Embryonic facial prominence (tissue), 1 donor: ENCODE results near the gene FUT6.
"Not testable (repeated sequence)": the region's sequence is repeated elsewhere in the genome, so short reads cannot be mapped to it uniquely, and the experiment has no call there.

ENCODE experiments used
- DNase-seq: peaks from one replicate; pipeline ENCODE4 v3.0.0-alpha.2; 2016; ENCODE audit errors: extremely low spot score

FUT6 gene, protein sequence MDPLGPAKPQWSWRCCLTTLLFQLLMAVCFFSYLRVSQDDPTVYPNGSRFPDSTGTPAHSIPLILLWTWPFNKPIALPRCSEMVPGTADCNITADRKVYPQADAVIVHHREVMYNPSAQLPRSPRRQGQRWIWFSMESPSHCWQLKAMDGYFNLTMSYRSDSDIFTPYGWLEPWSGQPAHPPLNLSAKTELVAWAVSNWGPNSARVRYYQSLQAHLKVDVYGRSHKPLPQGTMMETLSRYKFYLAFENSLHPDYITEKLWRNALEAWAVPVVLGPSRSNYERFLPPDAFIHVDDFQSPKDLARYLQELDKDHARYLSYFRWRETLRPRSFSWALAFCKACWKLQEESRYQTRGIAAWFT

DNA sequence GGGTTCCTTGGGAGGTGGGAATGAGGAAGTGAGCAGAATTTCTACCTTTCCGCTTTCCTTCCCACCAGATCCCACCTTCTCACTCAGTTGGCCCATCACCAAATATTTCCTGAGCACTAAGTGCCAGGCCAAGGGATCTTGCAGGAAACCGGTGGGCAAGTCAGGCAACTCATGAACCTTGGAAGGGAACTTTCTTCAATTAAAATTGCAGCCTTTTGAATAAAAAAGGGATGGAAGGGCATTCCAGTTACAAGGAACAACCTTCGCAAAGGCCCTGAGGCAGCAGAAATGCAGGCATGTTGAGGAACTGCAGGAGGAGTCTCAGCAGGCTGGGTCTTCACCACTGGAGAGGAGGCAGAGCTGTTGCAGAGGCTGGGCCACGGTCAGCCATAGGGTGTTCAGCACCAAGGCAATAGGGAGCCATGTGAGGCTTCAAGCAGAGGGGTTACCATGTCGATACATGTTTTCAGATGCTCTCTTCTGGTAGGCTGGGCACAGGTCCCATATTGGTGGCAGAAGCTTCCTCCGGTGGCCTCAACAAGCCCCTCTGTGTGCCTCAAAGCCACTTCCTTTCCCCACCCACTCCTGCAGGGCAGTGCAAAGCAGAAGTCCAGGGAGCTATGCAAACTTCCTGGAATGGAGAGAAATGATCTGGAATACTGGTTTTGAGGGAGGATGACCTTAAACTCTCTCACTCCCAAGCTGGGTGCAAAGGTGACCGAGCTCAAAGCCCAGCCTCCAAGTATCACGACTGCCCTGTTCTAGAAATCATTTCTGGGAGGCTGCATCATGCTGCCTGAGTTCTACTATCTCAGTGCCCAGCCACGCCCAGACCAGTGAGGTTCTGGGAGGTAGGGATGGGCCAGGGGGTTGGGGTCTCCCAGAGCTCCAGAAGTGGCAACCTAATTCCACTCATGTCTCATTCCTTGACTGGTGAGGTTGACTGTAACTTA lies at the start of gene FUT6:
FUT6 (minus strand) TSS at position 638 of the 953 bp plus-strand sequence. CDS start 7,135 bp downstream, outside the sequence.
- no peak for DNase-seq

DNA sequence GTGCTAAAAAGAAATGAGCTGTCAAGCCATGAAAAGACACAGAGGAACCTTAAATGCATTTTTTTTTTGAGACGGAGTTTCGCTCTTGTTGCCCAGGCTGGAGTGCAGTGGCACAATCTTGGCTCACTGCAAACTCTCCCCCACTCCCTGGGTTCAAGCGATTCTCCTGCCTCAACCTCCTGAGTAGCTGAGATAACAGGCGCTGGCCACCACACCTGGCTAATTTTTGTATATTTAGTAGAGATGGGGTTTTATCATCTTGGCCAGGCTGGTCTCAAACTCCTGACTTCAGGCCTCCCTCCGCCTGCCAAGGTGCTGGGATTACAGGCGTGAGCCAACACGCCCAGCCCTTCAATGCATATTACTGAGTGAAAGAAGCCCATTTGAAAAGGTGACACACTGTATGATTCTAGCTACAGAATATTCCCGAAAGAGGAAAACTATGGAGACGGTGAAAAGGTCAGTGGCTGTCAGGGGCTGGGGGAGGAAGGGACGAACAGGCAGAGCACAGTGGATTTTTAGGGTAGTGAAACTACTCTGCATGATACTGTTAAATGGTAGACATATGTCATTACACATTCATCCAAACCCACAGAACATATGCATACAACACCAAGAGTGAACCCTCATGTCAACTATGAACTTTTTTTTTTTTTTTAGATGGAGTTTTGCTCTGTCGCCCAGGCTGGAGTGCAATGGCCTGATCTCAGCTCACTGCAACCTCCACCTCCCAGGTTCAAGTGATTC lies 44.7 kb upstream of the FUT6 start:
- DNase-seq: not testable (repeated sequence)

DNA sequence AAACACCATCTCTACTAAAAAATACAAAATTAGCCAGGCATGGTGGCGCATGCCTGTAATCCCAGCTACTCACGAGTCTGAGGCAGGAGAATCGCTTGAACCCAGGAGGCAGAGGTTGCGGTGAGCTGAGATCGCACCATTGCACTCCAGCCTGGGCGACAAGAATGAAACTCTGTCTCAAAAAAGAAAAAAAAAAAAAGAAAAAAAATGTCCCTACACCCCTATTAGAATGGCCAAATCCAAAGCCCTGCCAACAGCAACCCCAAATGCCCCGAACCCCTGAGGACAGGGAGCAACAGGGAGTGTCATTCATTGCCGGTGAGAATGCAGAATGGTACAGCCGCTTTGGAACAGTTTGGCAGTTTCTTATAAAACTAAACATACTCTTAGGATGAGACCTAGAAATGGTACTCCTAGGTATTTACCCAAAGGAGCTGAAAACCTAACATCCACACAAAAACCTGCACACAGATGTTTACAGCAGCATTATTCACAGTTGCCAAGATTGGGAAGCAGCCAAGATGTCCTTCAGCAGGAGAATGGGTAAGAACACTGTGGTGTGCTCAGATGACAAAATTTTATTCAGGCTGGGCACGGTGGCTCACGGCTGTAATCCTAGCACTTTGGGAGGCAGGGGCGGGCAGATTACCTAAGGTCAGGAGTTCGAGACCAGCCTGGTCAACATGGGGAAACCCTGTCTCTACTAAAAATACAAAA lies 43.8 kb upstream of the FUT6 start:
- DNase-seq: not testable (repeated sequence)

DNA sequence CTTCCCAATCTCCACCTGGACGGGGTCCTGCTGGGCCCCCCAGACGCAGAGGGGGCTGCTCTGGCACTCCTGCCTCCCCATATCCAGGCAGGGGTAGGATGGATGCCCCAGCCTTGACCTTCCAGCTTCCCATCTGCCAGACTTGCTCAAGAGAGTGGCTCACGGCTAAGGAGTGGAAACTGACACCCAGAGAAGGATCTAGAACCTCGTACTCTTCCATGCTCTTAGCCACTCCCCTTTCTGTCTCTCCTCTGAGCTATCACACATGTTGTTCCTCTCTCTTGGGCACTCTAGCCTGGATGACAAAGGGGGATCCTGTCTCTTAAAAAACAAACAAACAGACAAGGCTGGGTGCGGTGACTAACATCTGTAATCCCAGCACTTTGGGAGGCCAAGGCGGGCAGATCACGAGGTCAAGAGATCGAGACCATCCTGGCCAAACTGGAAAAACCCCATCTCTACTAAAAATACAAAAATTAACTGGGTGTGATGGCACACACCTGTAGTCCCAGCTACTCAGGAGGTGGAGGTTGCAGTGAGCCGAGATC lies 43.0 kb upstream of the FUT6 start:
- DNase-seq: no peak

DNA sequence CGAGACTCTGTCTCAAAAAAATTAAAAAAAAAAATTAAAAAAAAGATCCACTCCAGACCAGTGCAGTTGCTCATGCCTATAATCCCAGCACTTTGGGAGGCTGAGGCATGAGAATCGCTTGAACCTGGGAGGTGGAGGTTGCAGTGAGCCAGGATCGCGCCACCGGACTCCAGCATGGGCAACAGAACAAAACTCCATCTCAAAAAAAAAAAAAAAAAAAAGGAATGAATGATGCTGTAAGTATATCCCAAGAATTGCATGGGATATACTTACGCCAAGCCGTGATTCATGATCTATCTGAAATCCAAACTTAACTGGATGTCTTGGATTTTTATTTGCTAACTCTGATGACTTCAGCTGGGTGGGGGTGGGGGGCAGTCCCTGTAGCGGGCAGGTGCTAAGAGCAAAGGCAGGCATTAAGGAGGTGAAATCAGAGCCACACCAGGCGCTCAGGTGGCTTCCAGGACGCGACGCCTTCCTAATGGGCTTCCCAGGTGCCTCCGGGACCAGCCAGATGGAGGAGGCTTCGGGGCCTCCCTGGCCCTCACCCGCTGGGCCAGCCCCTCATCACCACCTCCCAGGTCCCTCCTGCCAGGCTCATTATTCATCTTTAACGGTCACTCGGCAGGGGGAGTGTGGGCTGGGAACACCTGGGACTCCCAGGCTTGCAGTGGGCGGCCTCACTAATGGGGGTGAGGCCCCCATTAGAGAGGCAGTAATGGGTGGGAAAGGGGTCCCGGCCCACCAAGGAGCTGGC lies 42.2 kb upstream of the FUT6 start:
- DNase-seq: no peak

DNA sequence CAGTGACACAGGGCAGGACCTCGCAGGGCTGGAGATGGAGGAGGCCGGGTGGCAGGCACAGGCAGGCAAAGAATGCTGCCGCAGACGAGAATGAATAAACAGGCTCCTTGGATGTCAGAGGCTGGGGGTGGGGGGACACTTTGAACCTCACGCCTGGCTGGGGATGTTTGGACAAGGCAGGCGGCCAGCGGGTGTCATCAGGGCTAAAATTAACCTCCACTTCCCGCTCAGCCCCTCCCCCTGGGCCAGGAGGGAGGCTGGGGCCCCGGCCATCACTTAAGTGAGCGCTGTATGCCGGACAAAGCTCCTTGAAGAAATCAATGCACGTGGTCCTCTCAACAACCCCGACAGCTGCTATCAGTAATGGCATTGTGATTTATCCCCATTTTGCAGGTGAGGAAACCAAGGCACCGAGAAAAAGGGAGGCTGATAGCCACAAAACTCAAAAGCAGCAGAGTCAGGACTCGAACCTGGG lies 41.1 kb upstream of the FUT6 start:
- DNase-seq: no peak

DNA sequence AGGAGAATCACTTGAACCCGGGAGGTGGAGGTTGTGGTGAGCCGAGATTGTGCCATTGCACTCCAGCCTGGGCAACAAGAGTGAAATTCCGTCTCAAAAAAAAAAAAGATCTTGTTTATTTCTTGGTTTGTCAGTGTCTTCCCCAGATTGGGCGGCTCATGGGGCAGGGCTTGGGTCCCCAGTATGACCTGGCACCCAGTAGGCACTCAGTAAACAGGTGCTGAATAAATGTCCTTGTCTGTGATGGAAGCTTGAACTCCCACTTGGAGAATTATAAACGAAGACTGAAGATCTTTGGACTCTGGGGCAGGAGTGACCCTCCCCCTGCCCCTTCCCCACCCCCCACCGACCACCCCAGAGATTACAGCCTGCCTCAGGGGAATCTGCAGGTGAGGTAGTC lies 40.7 kb upstream of the FUT6 start:
- no peak for DNase-seq

DNA sequence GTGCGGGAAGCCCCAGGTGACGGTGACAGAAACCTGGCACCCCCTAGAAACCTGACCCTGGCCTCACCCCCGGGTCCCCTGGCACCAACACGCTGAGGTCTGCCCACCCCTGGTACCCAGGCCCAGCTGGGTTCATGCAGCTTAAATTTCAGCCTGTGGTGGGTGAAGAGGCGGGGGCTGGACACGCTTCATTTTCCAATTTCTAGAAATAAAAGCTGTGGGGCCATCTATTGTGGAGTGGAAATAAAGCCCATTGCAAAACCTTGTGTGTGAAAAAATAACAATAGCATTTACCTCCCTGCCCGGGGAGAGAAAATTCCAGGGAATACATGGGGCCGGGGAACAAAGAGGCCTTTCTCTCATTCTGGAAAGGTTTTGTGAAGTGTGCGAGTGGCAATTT lies 38.4 kb upstream of the FUT6 start:
- DNase-seq: no peak

DNA sequence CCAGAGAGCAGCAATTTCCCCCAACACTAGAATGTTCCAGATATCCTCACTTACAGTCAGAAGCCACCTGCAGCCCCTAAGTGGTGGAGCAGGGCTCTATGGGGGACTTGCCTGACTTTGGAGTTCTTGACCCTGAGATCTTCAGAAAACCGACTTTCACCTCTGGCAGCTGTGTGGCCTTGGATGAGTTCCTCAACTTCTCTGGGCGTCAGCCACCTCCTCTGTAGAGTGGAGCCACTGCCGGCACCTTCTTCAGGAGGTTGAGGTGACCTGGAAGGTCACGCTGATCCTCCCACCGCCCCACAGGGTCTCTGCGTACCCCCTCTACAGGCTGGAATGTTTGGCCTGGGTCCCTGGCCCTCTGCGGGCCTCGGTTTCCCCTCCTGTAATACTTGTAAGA lies 37.9 kb upstream of the FUT6 start:
- DNase-seq: no peak

DNA sequence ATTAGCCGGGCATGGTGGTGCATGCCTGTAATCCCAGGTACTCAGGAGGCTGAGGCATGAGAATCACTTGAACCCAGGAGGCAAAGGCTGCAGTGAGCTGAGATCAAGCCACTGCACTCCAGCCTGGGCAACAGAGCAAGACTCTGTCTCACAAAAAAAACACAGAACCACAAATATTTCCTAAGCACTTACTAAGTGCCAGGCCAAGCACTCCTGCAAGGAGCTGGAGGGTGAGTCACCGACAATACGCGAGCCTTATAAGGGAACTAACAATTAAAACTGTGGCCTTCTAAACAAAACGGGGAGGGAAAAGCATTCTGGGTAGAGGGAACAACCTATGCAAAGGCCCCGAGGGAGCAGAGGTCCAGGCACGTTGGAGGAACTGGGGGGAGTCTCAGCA lies 35.0 kb upstream of the FUT6 start:
- not testable (repeated sequence) for DNase-seq

DNA sequence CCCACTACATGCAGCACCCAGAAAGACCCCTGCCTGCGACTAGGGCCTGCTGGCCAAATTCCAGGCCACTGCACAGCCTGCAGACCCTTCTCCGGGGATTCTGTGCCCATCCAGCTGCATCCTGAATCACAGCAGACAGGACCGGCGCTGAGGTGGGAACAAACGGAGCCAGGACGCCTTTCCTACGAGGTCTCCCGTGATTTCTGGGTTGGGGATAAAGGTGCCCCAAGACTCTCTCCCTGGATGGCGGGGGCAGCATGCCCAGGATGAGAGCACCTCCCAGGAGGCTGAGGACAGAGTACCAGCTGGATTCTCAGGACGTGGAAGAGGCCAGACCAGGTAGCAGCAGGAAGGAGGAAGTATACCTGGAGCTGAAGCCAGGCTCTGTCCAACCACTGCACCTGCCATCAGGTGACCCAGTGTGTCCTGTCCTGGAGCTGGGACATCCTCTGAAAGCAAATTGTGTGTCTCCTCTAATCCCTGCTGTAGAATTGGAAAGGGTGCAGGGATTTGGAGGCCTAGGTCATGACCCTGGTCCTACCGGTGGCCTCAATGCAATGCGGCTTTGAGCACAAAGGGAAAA lies 34.2 kb upstream of the FUT6 start:
- no peak for DNase-seq

DNA sequence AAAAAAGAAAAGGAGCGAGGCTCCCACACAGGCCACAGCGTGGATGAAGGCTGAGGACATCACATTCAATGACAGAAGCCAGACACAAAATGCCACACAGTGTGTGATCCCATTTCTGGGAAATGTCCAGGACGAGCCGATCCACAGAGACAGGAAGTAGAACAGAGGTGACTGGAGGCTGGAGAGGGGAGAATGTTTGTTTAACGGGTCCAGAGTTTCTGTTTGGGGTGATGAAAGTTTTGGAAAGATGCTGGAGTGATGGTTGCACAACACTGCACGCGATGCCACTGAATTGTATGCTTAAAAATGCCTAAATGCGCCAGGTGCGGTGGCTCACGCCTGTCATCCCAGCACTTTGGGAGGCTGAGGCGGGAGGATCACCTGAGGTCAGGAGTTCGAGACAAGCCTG lies 31.5 kb upstream of the FUT6 start:
- no peak for DNase-seq

DNA sequence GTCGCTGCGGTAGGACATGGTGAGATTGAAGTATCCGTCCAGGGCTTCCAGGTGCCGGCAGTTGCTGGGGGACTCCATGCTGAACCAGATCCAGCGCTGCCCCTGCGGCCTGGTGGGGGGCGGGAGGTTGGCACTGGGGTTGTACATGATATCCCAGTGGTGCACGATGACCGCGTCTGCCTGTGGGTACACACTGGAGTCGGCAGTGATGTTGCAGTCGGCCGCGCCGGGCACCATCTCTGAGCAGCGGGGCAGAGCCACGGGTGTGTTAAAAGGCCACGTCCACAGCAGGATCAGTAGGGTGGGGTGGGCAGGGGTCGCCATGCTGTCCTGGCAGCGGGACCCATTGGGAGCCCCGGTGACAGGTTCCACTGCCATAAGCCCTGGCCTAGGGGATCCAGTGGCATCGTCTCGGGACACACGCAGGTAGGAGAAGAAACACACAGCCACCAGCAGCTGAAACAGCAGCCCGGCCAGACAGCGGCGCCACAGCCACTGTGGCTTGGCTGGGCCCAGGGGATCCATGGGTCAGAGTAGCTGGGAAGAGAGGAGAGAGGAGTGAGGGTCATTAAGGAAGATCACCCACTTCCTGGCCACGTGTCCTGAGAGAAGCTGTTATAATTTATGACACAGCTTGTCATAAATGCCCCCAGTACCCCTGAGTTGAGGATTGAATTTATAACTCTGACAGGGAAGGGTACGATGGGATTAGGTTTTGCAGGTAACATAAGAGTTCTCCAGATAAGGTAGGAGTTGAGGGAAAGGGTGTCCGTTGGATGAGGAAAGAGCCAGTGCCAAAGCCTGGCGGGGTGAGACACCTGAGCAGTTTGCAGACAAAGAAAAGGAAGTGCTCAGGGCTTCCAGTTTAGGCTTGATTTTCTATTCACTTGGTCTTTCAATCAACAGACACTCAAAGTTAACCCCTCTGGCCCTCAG lies 28.0 kb upstream of the FUT6 start:
- no peak for DNase-seq

DNA sequence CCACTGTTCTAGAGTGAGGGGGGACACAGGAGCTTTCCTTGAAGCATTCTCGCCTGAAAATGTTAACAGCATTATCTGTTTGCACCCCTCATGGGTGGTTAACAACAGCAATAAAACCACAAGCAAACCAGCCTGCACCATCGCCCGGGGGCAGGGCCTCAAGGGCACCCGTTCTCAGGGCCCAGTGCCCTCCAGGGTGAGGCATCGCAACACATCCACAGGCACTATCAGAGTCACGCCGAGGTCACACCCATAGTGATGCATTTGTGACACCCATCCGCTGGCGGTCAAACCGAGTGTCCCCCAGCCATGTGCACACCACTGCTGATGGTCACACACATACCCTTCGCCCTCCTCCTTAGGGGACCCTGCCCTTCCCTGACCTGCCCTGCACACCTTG lies 26.3 kb upstream of the FUT6 start:
- DNase-seq: no peak

DNA sequence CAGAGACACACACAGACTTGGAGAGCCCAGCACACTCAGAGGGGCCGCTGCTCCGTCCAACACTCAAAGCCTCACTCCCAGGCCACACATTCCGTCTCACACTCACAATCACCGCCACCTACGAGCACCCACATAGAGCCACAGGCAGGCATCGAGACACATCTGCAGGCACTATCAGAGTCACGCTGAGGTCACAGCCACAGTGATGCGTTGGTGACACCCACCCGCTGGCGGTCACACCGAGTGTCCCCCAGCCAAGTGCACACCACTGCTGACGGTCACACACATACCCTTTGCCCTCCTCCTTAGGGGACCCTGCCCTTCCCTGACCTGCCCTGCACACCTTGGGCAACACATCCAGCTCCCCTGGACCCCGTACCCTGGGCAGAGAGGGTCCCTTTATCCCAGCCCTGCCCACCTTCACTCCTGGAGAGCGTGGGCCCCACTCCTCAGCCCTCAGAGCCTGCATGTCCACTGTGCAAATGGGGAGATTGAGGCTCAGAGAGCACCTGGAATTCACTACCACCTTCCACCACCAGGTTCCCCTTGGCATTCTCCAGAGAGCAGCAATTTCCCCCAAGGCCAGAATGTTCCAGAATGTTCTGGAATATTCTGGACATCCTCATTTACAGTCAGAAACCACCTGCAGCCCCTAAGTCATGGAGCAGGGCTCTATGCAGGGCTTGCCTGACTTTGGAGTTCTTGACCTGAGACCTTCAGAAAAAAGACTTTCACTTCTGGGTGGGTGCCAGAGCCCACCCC lies 25.4 kb upstream of the FUT6 start:
- no peak for DNase-seq

DNA sequence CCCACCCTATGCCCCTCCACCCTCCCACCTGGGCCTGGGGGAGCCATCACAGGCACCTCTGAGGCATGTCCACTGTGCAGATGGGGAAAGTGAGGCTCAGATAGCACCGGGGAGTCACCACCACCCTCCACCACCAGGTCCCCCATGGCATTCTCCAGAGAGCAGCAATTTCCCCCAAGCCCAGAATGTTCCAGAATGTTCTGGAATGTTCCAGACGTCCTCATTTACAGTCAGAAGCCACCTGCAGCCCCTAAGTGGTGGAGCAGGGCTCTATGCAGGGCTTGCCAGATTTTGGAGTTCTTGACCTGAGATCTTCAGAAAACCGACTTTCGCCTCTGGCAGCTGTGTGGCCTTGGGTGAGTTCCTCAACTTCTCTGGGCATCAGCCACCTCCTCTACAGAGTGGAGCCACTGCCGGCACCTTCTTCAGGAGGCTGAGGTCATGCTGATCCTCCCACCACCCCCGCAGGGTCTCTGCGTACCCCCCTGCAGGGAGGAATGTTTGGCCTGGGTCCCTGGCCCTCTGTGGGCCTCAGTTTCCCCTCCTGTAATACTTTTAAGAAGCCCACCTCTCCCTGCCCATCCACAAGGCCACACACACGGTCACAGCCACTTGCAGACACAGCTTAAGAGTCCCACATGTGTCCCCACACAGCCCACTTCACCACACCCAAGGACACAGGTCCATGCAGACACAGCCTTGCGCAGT lies 24.7 kb upstream of the FUT6 start:
- DNase-seq: no peak

DNA sequence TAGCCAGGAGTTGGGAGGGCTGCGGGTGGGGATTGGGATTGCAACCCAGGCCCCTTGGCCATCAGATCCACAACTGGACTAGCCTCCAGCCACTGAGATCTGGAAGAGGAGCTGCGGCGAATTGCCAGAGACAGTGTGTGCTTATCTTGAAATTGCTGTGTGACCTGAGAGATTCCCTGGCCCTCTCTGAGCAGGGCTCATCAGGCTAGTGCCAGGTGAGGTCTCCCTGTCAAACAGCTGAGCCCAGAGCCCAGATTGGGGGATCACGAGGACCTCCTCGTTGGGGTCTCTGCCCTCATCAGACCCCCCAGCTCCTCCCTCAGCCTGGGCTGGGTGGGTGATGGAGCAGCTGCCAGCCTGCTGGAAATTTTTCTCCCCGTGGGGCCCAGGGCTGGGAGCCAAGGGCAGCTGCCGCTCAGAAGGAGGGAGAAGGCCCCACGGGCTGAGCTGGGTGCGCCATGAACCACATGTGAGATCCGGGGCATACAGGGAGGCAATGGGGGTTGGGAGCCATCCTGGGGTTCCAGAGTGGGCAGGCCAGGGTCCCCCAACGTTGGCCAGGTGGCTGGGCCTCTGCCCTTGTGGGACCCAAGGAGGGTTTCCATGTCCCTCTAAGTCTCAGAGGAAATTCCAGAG lies 23.6 kb upstream of the FUT6 start:
- no peak for DNase-seq
